ENCODE results near the gene POLR2F. TPM values are rescaled to one million over a fixed set of nuclear protein-coding genes. Genes with fewer than 3 reads are reported as not detected.

Gene POLR2F
- 64.9 and 167 TPM in 2 replicates for total RNA-seq (2014; rRNA removed; shearing (Covaris generic); ENCODE audit: low replicate concordance)

- Histone ChIP-seq H3K9me3 (no peaks in the 10 kb centered on the region), H3K36me3 (peaks cover 22% of the 10 kb centered on the region), H3K4me3 (peak within 1 kb of the TSS; percentile 100), H3K27me3 (no peaks in the 10 kb centered on the region)
- peak; percentile 90 for DNase-seq
Observed at GRCh38 chr22:37953437-37954179, at the start of gene POLR2F, which contains the start of gene C22orf23. POLR2F (plus strand) TSS chr22:37953699; CDS start chr22:37953788, 89 bp downstream. C22orf23 (minus strand) TSS chr22:37953601; CDS start chr22:37953149, 452 bp downstream.

- DNase-seq = peak; percentile 98
- Histone ChIP-seq H3K36me3 (peaks cover 14% of the 10 kb centered on the region), H3K9me3 (no peaks in the 10 kb centered on the region), H3K27me3 (no peaks in the 10 kb centered on the region), H3K4me3 (peak overlapping the region; percentile 45)
Observed at GRCh38 chr22:37904572-37905533, 48.6 kb upstream of the POLR2F start.

- peaks cover 14% of the 10 kb centered on the region for H3K36me3 ChIP-seq
- H3K4me3 ChIP-seq = peak within 1 kb of the TSS; percentile 71
- peak; percentile 89 for DNase-seq
- no peaks in the 10 kb centered on the region for H3K27me3 ChIP-seq
- no peaks in the 10 kb centered on the region for H3K9me3 ChIP-seq
Observed at GRCh38 chr22:37905534-37906363, 47.8 kb upstream of the POLR2F start, which contains the start of gene MICALL1. MICALL1 (plus strand) TSS chr22:37906297; CDS start chr22:37906423, 126 bp downstream.

GRCh38 chr22:37906364-37907008 lies 47.0 kb upstream of the POLR2F start:
- no peaks in the 10 kb centered on the region for H3K9me3 ChIP-seq
- peaks cover 15% of the 10 kb centered on the region for H3K36me3 ChIP-seq
- peak; percentile 36 for DNase-seq
- peak overlapping the region; percentile 71 for H3K4me3 ChIP-seq
- no peaks in the 10 kb centered on the region for H3K27me3 ChIP-seq

- no peaks in the 10 kb centered on the region for H3K9me3 ChIP-seq
- H3K27me3 ChIP-seq = no peaks in the 10 kb centered on the region
- H3K4me3 ChIP-seq = peak overlapping the region; percentile 71
- DNase-seq = no peak
- peaks cover 17% of the 10 kb centered on the region for H3K36me3 ChIP-seq
Observed at GRCh38 chr22:37907036-37907954, 46.2 kb upstream of the POLR2F start.

- H3K27me3 ChIP-seq = no peaks in the 10 kb centered on the region
Observed at GRCh38 chr22:37909766-37910165, 43.7 kb upstream of the POLR2F start.

GRCh38 chr22:37910890-37911672 lies 42.4 kb upstream of the POLR2F start:
- H3K27me3 ChIP-seq = no peaks in the 10 kb centered on the region
- H3K4me3 ChIP-seq = no peak overlapping the region
- no peaks in the 10 kb centered on the region for H3K9me3 ChIP-seq
- H3K36me3 ChIP-seq = peaks cover 27% of the 10 kb centered on the region
- DNase-seq = no peak

More at GRCh38 chr22:37909766-37910165, 43.7 kb upstream of the POLR2F start:
- DNase-seq = no peak
- Histone ChIP-seq H3K4me3 (no peak overlapping the region), H3K36me3 (peaks cover 22% of the 10 kb centered on the region), H3K9me3 (no peaks in the 10 kb centered on the region)

GRCh38 chr22:37911697-37912096 lies 41.8 kb upstream of the POLR2F start:
- DNase-seq = no peak
- Histone ChIP-seq H3K36me3 (peaks cover 32% of the 10 kb centered on the region), H3K9me3 (no peaks in the 10 kb centered on the region), H3K27me3 (no peaks in the 10 kb centered on the region), H3K4me3 (no peak overlapping the region)

GRCh38 chr22:37912171-37912570 lies 41.3 kb upstream of the POLR2F start:
- Histone ChIP-seq H3K9me3 (no peaks in the 10 kb centered on the region), H3K27me3 (no peaks in the 10 kb centered on the region), H3K36me3 (peaks cover 30% of the 10 kb centered on the region), H3K4me3 (no peak overlapping the region)
- DNase-seq = no peak

GRCh38 chr22:37913233-37913721 lies 40.2 kb upstream of the POLR2F start:
- Histone ChIP-seq H3K4me3 (no peak overlapping the region), H3K9me3 (no peaks in the 10 kb centered on the region), H3K36me3 (peaks cover 34% of the 10 kb centered on the region), H3K27me3 (no peaks in the 10 kb centered on the region)
- DNase-seq = no peak

GRCh38 chr22:37916311-37916710 lies 37.2 kb upstream of the POLR2F start:
- H3K4me3 ChIP-seq = no peak overlapping the region
- no peaks in the 10 kb centered on the region for H3K9me3 ChIP-seq
- DNase-seq = no peak
- no peaks in the 10 kb centered on the region for H3K27me3 ChIP-seq
- peaks cover 35% of the 10 kb centered on the region for H3K36me3 ChIP-seq

- no peak for DNase-seq
- peaks cover 35% of the 10 kb centered on the region for H3K36me3 ChIP-seq
- H3K9me3 ChIP-seq = no peaks in the 10 kb centered on the region
- no peak overlapping the region for H3K4me3 ChIP-seq
- H3K27me3 ChIP-seq = no peaks in the 10 kb centered on the region
Observed at GRCh38 chr22:37917874-37918548, 35.5 kb upstream of the POLR2F start.

GRCh38 chr22:37918580-37919270 lies 34.8 kb upstream of the POLR2F start:
- DNase-seq = no peak
- Histone ChIP-seq H3K27me3 (no peaks in the 10 kb centered on the region), H3K36me3 (peaks cover 42% of the 10 kb centered on the region), H3K4me3 (no peak overlapping the region), H3K9me3 (no peaks in the 10 kb centered on the region)

All from MG63 (cell line).